Astrocyte of the hippocampus (primary cell): ENCODE data around the gene NKAIN2.

Experiments used
- DNase-seq: peaks from one replicate; pipeline ENCODE4 v3.0.0; 2011; ENCODE audit warnings: low read depth, low spot score

The NKAIN2 gene

DNA sequence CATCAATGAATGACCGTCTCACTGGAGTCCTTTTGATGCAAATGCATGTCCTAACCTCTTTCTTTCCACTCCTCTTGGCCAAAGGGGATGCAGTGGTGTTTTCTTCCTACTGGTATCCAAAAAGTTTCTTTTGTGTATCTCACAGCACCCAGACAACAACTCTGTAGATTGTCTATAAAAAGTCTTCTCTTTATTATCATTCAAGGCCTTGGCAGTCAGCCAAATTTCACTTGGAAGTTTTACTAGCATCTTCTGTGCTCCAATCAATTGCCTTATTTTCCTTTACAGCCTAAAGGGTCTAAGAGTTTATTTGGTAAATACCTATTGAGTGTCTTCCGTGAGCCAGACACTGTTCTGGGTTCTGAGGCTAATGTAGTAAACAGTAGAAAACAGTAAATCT lies 1008.4 kb downstream of the NKAIN2 start:
- no peak for DNase-seq

DNA sequence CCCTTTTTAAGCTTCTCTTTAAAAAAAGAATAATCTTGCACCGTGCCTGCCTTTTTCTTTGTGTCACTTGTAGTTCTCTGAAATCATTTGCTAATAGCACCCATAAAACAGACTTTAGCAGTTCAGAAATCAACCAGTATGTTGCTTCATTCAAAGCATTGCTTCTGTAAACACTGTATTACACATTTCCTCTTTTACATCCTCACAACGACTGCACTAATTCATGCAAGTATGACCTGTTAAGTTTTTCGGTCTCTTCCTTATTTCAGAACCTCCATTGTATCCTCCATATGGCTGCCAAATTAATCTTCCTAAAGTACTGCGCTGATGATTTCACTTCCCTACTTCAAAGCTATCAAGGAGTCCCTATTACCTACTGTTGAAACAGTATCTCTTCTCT lies 1015.7 kb downstream of the NKAIN2 start:
- DNase-seq, result no peak

DNA sequence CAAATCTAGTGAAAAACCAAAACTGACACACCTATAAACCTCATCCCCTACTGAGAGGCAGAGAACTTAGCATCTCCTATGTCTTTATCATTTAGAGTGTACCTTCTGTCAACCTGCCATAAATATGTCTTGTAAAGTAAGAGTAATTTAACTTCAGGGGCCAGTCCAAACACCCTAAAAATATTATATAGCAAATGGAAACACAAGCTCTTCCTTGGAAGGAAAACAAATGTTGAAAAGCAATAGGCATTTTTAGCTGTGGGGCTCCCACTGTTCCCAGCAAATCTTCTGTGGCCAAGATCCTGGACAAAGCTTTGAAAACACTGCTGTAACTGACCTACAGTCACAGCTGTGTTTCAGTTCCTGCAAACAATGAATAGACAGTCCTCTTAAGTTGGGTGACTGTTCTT lies 1018.5 kb downstream of the NKAIN2 start:
- DNase-seq, result no peak

DNA sequence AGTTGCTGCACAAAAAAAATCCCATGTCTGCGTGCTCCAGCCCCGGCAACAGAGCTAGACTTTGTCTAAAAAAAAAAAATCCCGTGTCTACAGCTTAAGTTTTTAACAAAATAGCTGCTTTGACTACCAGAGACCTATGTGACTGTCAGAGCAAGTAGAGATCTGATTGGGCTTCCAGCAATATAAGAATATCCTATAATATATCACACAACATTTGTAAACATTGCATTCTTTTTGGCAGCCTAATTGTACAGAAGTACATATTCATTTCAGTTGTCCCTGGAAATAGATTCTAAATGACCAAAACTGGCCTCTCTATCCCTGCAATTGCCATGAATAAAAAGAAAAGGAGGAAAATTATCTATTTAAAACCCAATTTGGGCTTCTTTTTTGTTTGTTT lies 1019.1 kb downstream of the NKAIN2 start:
- DNase-seq, result no peak

DNA sequence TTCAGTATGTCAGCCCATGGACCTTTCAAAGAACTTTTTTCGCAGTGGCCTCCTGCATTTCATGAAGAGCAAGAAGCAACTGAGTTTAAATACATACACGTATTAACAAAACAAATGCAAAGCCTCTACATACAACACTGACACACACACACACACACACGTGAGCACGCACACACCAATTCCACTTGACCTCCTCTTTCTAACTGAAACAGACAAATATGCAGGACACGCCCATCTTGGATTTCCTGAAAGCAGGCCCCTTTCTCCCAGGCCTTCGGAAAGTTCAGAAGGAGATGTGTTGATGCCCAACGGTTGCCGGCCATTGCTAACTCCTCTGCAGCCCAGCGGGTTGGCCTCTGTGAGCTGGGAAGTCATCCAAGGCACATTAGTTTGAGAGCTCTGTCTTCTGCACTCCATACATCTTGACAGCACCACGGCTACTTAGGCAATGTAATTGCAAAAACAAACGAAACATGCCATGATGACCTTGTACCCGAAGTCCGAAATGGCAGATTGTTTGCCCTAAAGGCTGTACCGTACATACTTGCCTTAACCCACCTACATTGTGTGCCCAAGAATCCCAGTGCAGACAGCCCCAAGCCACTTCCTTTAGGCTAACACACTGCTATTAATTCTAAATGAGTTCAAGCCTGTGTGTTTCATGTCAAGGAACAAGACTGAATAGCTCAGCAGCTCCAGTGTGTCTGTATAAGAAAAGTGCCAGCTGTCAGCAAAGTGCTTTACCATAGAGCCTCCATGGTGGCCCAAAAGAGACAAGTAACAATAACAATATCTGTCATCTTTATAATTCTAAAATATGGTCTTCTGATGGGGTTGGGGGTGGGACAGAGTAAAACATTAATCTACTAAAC lies 1019.8 kb downstream of the NKAIN2 start:
- no peak for DNase-seq

DNA sequence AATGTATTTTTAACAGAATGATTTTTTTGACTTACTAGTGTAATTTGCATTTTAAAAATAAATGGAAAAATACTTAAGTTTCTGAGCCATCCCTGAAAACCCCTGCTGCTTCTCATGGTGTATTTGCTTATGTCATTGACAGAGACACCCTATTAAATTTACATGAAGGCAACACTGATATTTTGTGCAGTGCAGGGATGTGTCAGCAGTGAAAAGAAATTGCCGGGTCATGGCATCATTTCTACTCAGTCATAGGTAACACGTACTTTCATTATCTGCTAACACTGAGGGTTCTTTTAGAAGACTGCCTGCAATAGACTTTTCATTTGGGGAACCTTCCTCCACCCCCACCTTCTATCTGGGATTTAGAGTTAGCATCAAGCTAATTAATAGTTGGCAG lies 1021.9 kb downstream of the NKAIN2 start:
- DNase-seq, result no peak

DNA sequence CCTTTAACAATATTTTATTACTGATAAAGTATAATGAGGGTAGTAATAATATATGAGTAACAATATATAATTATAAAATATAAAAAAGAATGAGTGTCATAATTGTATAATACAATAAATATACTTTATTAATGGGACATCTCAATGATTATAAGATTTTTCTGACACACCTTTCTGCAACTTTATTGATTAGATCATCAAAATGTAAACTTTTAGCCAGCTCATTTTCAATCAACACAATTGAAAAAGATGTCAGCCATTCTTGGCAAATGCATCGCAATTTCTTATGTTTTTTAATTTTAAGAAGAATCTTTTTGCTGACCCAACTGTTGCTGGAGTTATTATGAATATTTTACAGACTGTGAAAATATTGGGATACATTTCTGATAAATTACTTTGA lies 1026.2 kb downstream of the NKAIN2 start:
- DNase-seq, result no peak

DNA sequence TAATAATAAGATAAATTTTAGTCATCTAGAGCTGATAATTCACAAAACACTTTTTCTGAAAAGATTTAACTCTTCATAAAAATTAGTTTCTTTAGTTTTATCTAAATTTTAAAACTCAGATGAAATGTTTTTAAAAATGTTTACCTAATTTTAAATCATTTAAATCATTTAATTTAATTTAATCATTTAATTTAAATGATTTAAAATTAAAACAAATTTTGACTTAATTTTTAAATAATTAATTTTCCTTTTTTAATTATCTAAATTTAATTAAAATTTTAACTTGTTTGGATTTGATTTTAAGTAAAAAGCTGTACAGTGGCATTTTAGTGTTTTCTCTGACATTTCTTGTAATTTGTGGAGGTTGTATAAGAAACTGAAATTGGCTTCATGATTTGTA lies 1026.8 kb downstream of the NKAIN2 start:
- no peak for DNase-seq

DNA sequence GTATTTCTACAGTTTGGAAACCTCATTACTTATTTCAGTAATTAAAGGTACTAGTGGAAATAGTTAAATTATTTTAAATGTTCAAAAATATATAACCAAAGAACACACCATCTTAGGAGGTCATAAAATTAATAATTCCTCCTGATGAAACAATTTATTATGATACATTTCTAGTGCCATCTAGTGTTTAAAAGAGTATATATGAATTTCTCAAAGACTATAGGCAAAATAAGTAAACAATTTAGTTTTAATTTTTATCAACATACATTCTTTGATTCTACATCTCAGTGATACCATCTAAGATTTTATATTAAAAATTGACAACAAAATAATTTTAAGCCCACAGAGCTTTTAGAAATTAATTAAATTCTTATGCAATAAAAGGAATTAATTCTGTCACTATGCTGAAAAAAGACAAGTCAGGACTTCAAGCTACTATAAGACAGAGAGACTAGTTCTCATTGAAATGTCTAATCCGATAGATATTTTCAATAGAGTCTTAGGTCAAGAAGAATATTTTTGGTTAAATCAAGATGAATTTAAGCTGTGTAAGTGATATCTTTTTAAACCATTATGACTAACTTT lies 1050.8 kb downstream of the NKAIN2 start:
- no peak for DNase-seq

DNA sequence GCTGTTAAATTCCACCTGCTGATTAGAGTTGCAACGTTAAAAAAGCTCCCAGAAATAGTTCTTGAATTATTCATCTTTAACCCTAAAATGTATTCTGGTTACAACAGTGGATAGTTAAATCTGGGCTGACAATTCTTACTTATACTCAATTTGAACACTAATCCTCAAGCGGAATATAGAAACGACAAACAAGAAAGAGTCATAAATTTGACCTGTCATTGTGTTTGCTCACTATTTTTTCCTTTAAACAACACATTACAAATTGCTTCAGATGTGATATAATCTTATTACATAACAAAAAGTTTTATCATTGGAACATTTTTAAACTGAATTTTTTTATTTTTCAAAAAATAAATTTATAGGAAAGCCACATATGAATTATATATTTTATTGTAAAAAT lies 1054.1 kb downstream of the NKAIN2 start:
- no peak for DNase-seq

DNA sequence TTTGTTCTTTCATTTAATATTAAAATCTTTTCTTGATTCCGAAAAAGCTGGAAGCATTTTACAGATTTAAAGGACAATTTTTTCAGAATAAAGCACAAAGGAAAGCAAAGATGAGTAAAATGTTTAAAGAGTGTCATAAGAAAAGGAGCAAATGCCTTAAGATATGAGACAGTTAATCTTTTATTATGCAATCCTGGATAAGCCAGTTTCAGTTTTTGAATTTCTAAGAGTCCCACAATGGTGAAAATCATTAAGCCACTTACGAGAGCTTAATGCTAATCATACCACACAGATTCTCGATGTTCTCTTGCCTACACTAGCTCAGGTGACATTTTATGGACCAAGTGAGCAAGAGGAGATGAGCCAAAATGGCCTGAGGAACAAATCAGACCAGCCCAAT lies 1054.9 kb downstream of the NKAIN2 start:
- DNase-seq, result no peak

DNA sequence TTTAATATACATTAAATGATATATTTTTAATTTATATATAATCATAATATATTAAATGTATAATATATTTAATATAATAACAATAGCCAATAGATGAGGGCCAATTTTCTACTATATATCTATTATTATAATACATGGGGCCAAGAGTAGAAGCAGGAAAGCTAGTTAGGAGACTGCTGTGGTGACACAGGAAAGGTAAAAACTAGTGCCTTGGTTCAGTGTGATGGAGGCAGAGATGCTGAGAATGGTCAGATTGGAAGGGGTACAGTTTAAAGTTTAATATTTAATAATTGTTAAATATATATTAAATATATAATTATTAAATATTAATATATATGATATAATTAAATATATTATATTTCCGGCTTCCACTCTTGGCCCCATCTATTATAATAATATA lies 1055.7 kb downstream of the NKAIN2 start:
- DNase-seq, result no peak

DNA sequence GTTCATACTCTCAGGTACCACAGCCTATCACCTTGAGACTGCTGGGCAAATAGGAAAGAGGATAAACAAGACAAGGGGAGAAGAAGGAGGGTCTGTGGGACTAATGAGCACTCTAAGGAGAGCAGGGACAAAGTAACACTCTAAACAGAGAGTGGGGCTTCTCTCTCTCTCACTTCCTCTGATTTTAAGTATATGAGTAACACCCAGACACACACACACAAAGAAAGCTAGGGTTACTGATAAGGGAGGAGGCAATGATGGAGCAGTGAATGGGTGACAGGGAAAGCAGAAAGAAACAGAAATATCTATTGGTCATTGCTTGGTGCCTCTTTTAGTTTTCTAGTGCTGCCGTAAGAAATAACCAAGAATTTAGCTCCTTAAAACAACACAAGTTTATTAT lies 1062.4 kb downstream of the NKAIN2 start:
- no peak for DNase-seq

DNA sequence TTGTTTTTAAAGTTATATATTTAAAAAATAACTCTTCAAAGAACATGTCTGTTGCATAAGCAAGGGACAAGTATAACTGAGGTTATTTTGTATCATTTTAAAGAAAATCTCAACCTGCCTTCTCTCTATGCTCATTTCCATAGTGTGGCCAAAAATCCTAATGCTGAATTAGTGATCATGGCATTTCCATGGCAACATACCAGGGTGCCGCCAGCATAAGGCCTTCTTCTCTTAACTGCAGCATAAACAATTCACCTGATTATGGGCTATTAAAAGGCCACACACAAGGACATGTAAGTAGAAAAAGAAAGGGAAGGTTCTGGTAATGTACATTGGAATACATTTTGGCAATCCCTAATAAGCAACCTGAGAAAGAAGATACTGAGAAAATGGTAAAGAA lies 1063.5 kb downstream of the NKAIN2 start:
- DNase-seq, result no peak

DNA sequence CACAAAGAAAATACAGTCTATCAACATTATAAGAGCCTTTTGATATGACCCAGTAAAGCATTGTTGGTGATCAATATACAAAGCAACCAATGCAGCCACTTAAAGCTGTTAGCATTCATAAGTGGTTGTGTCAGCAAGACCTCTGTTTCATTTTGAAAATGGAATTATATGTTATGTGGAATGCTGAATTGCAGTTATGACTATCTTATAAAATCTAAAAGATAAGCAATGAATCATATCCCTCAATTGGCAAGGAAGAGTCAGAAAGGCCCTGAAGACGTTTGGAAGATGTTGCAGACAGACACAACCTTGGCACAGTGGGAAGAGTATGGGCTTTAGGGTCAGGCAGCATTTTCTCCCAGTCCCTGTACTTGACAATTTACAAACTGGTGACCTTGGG lies 1064.8 kb downstream of the NKAIN2 start:
- no peak for DNase-seq

DNA sequence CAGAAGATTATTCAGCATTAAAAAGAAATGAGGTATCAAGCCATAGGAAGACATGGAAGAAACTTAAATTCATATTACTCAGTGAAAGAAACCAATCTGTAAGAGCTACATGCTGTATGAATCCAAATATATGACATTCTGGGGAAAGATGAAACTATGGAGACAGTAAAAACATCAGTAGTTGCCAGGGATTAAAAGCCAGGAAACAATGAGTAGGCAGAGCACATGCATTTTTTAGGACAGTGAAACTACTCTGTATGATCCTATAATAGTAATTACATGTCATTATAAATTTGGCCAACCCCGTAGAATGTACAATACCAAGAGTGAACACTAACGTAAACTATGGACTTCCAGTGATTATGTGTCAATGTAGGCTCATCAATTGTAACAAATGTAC lies 1065.8 kb downstream of the NKAIN2 start:
- no peak for DNase-seq

DNA sequence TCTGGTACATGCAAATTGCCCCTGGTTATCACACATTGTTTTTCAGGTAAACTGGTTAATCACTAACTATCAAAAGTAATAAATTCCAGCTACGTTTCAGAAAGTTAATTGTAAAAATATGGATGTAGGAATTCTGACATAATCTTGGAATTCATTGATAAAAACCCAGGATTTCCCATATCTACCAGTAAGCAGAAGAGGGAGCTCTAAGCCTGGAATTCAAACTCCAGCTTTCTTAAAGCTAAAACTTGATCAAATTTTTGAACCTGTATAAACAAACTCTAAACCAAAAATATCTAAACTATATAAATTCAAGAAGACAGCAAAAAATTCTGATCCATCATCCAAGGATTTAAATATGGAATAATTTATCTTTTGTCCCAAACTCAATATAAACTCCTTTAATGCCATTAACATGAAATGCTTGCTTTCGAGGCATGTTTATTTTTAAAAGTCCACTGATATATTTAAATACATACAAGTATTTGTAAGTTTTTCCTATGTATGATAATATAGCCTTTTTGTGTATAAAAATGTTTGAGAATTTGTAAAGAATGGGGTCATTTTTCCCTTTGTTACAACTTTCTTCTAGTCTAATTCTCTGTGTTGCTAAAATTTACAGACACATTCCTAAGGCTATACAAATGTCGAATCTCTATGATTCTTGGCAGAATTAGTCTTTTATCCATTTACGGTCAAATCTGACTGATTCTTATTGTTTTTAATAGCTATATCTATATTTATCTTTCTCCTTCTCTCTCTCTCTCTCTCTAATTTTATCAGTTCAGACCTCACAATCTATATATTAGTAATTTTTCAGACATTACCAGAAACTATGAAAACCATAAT lies 1067.2 kb downstream of the NKAIN2 start:
- DNase-seq, result peak; percentile 62

DNA sequence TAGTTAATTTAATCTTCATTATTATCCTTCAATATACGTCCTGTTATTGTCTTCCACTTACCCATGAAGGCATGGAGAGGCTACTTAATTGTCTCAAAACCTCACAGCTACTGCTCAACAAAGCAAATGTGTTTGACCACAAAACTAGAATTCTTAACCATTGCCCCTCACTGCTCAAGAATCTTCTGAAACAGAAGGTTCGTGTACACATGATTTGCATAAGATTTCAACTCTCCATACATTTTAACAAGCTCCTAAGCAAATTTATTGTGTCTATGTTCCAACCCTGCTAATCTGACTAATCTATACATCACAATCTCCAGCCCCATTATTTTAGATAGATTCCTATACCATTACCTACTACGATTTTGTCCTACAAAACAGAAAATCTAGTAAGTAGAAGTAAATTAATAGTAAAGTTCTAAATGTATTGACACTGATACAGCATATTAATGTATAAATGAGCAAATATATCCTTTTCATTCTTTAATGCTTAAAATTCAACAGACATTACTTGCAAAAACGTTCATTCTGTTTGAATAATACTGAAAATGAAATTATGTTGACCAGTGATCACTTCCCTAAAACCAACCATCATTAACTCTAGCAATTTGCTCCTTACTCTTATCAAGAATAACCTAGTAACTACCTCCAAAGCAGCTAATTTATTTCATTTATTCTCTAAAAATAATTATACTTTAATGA lies 1068.8 kb downstream of the NKAIN2 start:
- no peak for DNase-seq

DNA sequence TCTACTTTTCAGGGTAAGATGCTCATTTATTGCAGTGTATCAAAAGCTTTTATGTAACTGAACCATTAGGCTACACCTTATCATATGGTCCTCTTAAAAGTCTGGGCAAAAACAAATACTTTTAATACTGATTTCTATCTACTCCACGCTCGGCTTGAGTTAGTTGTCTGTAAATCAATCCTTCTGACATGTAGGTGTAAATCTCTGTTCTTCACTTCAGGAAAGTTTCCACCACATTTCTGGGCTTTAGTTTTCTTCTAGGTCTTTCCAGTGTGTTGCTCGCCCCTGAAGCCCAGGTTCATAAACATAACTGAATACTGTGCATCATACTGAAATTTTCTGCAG lies 1069.4 kb downstream of the NKAIN2 start:
- DNase-seq, result no peak
